NK-92 (cell line): Measurements from ENCODE around the gene HTR3A.
"Not testable (repeated sequence)": the region's sequence is repeated elsewhere in the genome, so short reads cannot be mapped to it uniquely, and the experiment has no call there.

Experiments used
- DNase-seq: peaks from one replicate; lab custom pipeline; 2025; ENCODE audit not compliant: unreplicated experiment; lab: John Stamatoyannopoulos, UW

The HTR3A gene

DNA sequence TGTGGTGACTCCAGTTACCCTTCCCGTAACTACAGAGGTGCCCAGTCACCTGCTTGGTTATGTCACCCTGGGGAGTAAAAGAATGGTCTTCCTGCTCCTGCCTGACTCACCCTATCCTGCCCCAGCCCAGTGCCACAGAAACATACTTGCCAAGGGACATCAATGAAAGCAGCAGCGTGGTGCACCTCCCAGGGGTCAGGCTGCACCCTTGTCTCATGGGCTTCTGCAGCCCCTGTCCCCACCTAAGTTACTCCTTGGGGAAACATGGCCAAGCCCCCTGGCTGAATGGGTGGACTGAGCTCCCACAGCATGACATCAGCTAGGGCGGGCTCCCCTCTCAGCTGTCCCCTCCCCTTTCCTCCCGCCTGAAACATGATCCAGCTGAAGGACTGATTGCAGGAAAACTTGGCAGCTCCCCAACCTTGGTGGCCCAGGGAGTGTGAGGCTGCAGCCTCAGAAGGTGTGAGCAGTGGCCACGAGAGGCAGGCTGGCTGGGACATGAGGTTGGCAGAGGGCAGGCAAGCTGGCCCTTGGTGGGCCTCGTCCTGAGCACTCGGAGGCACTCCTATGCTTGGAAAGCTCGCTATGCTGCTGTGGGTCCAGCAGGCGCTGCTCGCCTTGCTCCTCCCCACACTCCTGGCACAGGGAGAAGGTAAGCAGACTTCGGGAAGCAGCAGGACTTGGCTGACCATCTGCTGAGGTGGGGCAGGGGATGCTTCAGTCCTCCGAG, at the start of gene HTR3A:
Gene HTR3A (plus strand): TSS at position 368 of the 730 bp plus-strand sequence. CDS start 218 bp downstream, at position 586.
- DNase-seq, result no peak

DNA sequence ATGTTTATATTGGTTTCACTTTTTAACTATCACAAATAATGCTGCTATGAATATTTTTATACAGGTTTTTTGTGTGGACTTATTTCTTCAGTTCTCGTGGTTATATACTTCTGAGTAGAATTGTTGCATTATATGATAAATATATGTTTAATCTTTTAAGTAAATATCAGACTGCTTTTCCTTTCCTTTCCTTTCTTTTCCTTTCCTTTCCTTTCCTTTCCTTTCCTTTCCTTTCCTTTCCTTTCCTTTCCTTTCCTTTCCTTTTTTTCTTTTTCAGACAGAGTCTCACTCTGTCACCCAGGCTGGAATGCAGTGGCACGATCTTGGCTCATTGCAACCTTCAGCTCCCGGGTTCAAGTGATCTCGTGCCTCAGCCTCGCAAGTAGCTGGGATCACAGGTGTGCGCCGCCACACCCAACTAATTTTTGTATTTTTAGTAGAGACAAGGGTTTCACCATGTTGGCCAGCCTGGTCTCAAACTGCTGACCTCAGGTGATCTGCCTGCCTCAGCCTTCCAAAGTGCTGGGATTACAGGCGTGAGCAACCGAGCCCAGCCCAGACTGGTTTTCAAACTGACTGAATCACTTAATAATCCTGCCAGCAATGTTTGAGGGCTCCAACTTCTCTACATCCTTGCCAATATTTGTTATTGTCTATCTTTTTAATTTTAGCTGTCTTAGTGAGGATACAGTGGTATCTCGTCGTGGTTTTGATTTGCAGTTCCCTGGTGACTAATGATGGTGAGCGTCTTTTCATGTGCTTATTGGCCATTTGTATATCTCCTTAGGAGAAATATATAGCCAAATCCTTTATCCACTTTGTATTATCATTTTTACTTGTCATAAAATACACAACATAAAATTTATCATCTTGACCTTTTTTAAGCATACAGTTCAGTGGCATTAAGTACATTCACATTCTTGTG, 48.4 kb upstream of the HTR3A start:
- DNase-seq, result no peak

DNA sequence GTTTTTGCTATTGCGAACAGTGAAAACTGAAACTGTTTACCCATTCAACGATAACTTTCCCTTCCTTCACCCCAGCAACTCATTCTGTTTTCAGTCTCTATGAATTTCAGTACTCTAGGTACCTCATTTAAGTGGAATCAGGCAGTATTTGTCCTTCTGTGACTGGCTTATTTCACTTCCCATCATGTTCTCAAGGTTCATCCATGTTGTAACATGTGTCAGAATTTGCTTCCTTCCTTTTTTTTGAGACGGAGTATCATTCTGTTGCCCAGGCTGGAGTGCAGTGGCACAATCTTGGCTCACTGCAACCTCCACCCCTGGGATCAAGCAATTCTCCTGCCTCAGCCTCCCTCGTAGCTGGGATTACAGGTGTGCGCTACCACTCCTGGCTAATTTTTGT, 46.6 kb upstream of the HTR3A start:
- no peak for DNase-seq

DNA sequence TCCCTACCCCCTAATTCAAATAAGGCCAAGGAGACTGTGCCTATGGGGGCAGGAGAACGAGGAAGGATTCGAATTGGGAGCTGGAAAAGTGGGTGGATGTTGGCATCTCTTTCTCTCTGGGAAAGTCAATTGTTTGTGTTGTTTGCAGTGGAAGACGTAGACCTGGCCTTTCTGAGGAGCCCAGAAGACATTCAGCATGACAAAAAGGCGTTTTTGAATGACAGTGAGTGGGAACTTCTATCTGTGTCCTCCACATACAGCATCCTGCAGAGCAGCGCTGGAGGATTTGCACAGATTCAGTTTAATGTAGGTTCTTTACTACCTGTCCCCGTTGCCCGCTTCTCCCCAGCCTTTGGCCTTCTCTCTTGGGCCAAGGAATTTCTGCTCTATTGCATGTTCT, 42.1 kb upstream of the HTR3A start:
- DNase-seq, result no peak

DNA sequence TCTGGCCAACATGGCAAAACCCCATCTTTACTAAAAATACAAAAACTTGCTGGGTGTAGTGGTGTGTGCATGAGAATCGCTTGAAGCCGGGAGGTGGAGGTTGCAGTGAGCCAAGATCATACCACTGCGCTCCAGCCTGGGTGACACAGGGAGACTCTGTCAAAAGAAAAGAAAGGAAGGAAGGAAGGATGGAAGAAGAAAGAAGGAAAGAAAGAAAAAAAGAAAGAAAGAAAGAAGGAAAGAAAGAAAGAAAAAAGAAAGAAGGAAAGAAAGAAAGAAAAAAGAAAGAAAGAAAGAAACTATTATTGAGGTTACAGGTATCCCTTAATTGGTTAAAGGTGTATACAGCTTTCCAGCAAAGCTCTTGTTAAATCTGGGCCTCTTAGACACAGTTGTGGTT, 40.7 kb upstream of the HTR3A start:
- DNase-seq, result not testable (repeated sequence)

DNA sequence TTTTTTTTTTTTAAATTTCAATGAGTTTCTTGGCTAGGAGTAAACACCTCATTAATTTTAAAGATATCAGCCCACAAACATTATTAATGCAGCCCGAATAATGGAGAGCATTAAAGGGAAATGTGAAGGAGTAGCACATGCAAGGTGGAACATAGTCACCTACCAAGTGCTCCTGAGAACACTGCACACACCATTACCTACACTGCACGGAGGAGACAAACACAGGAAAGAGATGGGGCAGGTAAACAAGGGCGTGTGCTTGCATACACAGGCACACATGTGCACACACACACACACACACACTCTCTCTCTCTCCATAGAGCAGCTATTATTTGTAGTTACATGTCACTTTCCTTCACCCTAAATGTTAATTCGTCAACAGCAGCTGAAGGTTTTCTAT, 40.1 kb upstream of the HTR3A start:
- no peak for DNase-seq

DNA sequence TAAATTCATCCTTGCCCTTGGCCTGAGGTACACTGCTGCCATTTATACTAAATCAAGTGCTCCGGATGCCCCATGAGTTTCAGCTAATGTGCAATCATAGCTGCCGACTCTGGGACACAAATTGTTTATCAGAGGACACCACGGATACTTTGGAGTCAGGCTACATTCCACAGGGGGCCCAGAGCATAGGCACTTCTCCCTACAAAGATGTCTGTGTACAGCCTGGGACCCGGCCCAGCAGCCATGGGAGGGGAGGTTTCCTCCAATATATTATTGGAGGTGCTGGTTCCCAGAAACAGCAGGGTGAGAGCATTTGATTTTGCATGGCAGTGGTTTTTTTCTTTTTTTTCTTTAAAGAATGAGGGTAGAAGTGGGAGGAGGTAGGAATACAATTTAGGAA, 39.0 kb upstream of the HTR3A start:
- no peak for DNase-seq

DNA sequence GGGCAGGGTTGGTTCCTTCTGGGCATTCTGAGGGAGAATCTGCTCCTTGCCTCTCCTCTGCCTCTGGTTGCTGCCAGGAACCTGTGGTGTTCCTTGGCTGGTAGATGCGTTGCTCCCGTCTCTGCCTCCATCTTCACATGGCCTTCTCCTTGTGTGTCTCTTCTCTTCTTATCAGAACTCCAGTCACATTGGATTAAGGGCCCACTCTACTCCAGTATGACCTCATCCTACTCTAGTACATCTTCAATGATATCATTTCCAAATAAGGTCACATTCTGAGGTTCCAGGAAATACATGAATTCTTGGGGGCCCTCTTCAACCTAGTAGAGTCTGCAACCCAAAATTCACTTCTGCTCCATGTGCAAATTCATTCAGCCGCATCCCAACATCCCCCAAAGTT, 37.0 kb upstream of the HTR3A start:
- DNase-seq, result no peak

DNA sequence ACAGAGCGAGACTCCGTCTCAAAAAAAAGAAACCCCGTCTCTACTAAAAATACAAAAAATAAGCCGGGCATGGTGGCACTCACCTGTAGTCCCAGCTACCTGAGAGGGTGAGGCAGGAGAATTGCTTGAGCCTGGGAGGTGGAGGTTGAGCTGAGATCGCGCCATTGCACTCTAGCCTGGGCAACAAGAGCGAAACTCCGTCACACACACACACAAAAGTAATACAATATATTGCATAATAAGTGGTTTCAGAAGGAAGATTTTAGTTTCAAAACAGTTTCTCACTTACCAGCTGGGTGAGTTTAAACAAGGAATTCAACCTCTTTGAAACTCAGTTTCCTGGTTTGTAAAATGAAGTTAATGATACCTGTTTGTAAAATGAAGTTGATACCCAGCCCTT, 32.7 kb upstream of the HTR3A start:
- DNase-seq, result no peak

DNA sequence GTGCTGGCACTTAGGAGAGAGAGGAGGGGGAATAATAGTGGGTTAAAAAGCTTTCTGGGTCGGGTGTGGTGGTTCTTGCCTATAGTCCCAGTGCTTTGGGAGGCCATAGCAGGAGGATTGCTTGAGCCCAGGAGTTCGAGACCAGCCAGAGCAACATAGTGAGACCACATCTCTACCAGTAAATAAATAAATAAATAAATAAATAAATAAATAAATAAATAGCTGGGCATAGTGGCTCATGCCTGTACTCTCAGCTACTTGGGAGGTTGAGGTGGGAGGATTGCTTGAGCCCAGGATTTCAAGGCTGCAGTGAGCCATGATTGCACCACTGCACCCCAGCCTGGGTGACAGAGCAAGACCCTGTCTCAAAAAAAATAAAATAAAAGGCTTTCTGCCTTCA, 28.7 kb upstream of the HTR3A start:
- not testable (repeated sequence) for DNase-seq

DNA sequence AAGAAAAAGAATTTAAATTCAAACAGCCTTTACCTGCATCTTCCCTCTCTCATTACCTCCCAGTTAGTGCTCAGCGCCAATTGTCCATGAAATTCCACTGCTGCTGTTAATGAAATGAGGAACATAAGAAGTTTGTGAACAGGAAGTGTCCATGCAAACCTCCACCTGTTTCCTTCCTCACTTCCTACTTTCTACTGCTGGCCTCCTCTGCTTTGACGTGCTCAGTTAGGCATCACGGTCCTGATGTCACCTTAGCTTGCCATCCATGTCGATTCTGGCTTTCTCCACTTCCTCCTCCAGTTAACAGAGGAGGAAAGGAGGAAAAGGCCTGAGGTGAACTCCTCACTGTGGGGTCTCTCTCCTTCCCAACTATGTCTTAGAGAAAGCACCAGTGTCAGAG, 26.9 kb upstream of the HTR3A start:
- DNase-seq, result no peak

DNA sequence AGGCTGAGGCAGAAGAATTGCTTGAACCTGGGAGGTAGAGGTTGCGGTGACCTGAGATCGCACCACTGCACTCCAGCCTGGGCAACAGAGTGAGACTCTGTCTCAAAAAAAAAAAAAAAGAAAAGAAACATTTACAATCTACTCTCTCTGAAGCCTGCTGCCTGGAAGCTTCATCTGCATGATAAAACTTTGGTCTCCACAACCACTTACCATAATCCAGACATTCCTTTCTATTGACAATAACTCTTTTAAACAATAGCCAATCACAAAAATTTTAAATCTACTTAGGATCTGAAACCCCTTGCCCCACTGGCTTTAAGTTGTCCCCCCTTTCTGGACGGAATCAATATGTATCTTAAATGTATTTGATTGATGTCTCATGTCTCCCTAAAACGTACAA, 25.0 kb upstream of the HTR3A start:
- DNase-seq, result no peak

DNA sequence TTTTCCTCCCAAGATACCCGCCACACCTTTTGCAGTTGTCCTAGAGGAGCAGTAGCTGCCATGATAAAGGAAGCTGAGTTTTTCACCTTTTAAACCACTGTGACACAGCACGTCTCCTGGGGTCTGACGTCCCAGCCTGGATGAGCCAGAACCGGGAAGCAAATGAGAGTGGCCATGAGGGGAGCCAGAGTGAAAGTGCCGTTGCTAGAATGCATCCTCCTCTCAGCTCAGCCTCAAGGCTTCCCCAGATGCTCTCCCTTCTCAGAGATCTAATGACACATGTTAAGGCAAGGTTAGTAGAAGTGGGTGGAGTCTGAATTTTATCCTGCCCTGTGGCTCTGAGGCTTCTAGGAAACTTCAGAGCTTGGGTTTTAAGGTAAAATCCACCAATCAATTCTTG, 23.4 kb upstream of the HTR3A start:
- DNase-seq, result no peak

DNA sequence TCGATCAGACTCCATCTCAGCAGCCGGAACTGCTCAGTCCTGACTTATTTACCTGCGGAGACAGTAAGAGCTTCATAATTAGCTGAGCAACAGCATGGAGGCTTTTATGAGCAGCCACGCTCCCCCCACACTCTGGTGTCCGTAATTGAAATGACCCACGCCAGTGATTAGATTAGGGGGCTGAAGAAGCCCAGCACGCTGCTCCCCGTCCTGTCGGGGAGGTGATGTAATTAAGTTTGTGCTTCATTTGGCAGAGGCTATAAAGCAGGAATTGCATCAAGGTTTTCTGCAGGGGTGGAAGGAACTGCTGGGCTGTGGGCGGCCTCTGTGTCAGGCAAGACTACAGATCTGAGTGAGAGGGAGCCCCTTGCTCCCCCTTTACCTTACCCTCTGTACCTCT, 22.8 kb upstream of the HTR3A start:
- no peak for DNase-seq

DNA sequence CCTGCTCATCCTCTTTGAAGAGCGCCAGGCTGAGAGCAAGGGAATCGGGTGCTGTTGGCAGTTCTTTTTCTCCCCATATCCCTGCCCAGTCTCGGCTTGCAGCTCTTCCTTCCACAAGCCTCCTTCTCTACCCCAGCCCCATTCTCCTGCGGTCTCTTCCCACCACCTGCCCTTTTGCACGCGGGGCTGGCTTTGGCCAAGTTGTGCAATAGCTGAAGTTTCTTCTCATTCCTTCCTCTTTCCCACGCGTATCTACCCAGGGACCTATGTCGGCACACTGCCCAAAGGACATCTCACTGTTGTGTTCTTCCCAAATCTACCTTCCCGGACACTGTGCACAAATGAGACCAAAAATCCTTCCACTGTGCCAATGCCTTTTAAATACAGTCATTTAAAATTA, 22.3 kb upstream of the HTR3A start:
- no peak for DNase-seq

DNA sequence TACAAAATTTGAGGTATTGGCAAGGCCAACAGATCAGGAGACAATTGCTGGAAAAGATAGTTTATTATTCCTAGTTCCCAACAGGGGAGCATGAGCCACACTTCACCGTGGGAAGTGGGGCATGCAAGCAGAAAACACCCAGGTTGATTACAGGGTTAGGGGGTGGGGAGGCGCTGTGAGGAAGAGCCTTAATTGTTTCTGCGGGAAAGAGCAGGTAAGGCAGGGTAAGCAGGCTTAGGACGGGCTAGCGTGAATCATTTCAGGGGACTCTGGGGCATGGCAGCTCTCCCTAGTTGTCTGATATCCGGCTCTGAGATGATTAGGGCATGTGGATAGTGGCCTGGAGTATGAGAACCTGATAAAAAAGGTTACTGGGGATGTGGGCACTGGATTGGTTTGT, 20.7 kb upstream of the HTR3A start:
- no peak for DNase-seq

DNA sequence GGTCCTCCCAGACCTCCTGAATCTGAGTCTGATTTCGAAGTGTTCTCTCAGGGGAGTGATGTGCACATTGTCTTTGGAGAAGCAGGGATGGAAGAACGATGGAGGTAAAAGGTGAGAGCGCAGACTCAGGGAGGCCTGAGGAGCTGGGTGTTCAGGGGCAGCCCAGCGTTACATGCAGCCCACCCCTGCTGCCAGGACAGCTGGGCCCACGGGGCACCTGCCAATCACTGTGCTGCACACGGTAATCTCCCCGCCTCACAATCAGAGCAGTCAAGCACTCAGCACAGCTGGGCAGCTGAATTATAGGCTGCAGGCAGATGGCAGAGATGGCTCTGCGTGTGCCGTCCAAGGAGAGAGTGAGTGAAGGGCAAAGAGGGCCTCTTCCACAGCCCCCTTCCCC, 17.9 kb upstream of the HTR3A start:
- DNase-seq, result no peak

DNA sequence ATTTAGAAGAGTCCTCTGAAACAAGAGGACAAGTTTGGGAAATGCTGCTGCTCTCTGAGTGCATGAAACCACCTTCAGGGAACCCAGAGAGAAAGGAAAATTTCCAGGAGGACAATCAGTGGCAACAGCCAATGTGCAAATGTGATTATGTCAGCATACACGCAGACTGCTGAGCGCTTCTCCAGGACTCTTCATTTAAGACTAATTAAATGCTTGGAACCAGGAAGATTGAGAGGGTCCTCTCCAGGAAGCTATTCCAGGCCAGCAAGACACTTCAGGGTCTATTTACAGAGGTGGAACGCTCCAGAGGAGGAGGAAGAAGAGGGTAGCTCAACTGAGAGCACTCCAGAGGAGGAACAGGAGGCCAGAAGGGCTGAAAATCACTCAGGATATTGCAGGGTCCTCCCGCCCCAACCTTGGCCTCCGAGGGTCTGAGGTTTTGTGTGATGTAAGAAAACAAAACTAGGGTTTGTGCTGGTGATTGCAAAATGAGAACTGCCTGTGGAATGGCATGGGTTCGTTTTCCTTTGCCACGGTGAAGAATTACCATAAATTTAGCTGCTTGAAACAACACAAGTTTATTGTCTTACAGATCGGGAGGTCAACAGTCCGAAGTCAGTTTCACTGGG, 14.1 kb upstream of the HTR3A start:
- no peak for DNase-seq

DNA sequence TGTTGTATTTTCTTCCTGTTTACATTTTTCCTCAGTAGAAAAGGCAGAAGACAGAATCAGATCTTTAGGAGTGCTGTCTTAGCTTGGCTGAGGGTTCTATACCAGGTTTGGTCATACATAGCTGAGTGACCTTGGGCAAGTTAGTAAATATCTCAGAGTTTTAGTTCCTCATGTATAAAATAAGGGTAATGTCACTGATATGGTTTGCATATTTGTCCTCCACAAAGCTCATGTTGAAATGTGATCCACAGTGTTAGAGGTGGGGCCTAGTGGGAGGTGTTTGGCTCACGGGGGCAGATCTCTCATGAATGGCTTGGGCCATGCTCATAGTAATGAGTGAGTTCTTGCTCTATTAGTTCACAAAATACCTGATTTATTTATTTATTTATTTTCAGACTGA, 7.5 kb upstream of the HTR3A start:
- DNase-seq, result no peak

DNA sequence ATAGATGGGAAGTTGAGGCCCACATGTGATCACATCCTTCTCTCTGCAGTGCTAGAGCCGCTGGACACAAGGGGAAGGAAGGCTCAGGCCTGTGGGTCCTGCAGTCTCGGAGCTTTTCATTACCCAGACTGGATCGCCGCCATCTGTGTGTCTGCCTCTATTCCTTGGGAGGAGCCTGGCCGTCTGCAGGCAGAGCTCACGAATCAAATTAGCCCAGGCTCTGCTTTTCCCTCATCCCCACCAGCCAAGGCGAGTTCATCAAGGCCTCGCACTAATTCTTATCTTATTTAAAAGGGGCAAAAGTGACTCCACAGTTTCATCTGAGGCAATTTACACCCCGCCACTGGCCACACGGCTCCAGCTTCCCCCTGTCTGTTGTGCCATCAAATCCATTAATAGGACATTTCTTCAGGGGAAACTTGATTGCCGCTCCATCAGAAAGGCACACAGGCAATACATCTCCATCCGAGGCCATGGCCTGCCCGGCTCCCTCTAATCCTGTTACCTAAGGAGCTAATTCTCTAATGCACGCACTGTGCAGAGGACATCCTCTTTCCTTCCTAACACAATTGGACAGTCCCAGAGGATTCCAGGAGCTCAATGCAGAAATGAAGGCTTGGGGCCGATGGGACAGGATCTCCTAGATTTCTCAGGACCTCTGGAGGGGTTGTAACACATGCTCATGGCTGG, 3.3 kb upstream of the HTR3A start:
- DNase-seq, result no peak

DNA sequence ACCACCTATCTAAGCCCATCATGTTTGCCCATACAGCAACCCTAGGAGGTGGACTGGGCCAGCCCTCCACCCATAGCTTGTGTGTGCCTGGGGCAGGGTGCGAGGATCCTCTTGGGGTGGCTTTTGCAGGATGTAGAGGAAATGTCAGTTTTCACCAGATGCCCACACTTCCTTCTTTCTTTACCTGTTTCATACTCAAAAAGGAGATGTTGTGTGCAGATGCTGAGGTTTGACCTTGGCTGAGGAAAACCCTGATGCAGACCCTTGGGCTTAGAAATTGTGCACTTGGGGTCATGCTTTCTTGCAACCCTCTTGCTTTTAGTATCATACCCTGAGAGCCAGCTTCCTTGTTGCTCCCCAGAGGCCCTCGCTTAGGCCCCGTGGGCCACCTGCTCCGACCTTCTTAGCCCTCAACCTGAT, 2.2 kb downstream of the HTR3A start:
- DNase-seq, result no peak
